RWPE2 (cell line): ENCODE measurements around the gene HSD17B1.
"Not testable (repeated sequence)": the region's sequence is repeated elsewhere in the genome, so short reads cannot be mapped to it uniquely, and the experiment has no call there.

Experiments
- ATAC-seq: fragments of 200-7000 bp; cut with Tn5 transposase; 3 replicates; pipeline ENCODE4 v1.9.1; 2021; ENCODE audit warnings: low read depth
- DNase-seq: peaks from one replicate; pipeline ENCODE4 v3.0.0-alpha.2; 2020; ENCODE audit warnings: low spot score
- H3K27ac ChIP-seq: fragments of 450-650 bp; 2 replicates; pipeline ENCODE4 v1.5.1; 2017; ENCODE audit warnings: mild to moderate bottlenecking; ENCODE audit not compliant: poor library complexity, severe bottlenecking
- H3K27me3 ChIP-seq: fragments of 250-450 bp; sonication (Bioruptor Pico); 2 replicates; pipeline ENCODE4 v1.5.1; 2021; ENCODE audit warnings: mild to moderate bottlenecking, moderate library complexity; ENCODE audit not compliant: insufficient read depth, poor library complexity, severe bottlenecking
- H3K36me3 ChIP-seq: fragments of 250-450 bp; sonication (Bioruptor Pico); 2 replicates; pipeline ENCODE4 v1.5.1; 2020; ENCODE audit warnings: low read depth, mild to moderate bottlenecking, moderate library complexity
- H3K4me1 ChIP-seq: fragments of 250-450 bp; sonication (Bioruptor Pico); 2 replicates; pipeline ENCODE4 v1.5.1; 2021; ENCODE audit warnings: mild to moderate bottlenecking, moderate library complexity; ENCODE audit not compliant: insufficient read depth, poor library complexity, severe bottlenecking
- H3K4me3 ChIP-seq: fragments of 250-450 bp; sonication (Bioruptor Pico); 2 replicates; pipeline ENCODE4 v1.5.1; 2021; ENCODE audit warnings: mild to moderate bottlenecking, moderate library complexity; ENCODE audit not compliant: severe bottlenecking
- H3K9me3 ChIP-seq: fragments of 250-450 bp; sonication (Bioruptor Pico); 2 replicates; pipeline ENCODE4 v1.5.1; 2021; ENCODE audit warnings: mild to moderate bottlenecking, moderate library complexity; ENCODE audit not compliant: severe bottlenecking
- CTCF ChIP-seq: fragments of 450-650 bp; IDR thresholded peaks from one replicate; pipeline ENCODE4 v1.5.1; 2017; ENCODE audit warnings: mild to moderate bottlenecking, moderate library complexity; ENCODE audit not compliant: poor library complexity, severe bottlenecking

Gene HSD17B1

GRCh38 chr17:42537826-42538451 lies 14.8 kb upstream of the HSD17B1 start:
- no peak overlapping the region for H3K27ac ChIP-seq
- peaks cover 9% of the 10 kb centered on the region for H3K36me3 ChIP-seq
- H3K4me3 ChIP-seq: no peak overlapping the region
- DNase-seq (no peak), ATAC-seq (no peak)
- no peak for TF ChIP-seq CTCF
- no peaks in the 10 kb centered on the region for H3K9me3 ChIP-seq
- peaks cover 9% of the 10 kb centered on the region for H3K4me1 ChIP-seq
- H3K27me3 ChIP-seq: no peaks in the 10 kb centered on the region

- Histone ChIP-seq H3K27me3 (no peaks in the 10 kb centered on the region), H3K4me3 (no peak overlapping the region), H3K27ac (no peak overlapping the region), H3K36me3 (peaks cover 9% of the 10 kb centered on the region), H3K4me1 (peaks cover 9% of the 10 kb centered on the region), H3K9me3 (no peaks in the 10 kb centered on the region)
- no peak for DNase-seq
- TF ChIP-seq CTCF: no peak
- ATAC-seq: no peak
Measured at GRCh38 chr17:42538482-42538881, 14.2 kb upstream of the HSD17B1 start.

- not testable (repeated sequence) for H3K27me3 ChIP-seq, ATAC-seq, H3K9me3 ChIP-seq, H3K4me1 ChIP-seq, H3K4me3 ChIP-seq, DNase-seq, H3K36me3 ChIP-seq
- H3K27ac ChIP-seq: peak overlapping the region; percentile 40
Measured at GRCh38 chr17:42540558-42540957, 12.2 kb upstream of the HSD17B1 start.

GRCh38 chr17:42541041-42541833 lies 11.5 kb upstream of the HSD17B1 start:
- no peak for TF ChIP-seq CTCF
- no peak for DNase-seq
- H3K27me3 ChIP-seq: no peaks in the 10 kb centered on the region
- H3K36me3 ChIP-seq: peaks cover 9% of the 10 kb centered on the region
- peaks cover 6% of the 10 kb centered on the region for H3K4me1 ChIP-seq
- H3K27ac ChIP-seq: peak overlapping the region; percentile 40
- peak; percentile 28 for ATAC-seq
- H3K9me3 ChIP-seq: no peaks in the 10 kb centered on the region
- no peak overlapping the region for H3K4me3 ChIP-seq

- H3K4me3 ChIP-seq: no peak overlapping the region
- H3K9me3 ChIP-seq: no peaks in the 10 kb centered on the region
- DNase-seq (no peak), ATAC-seq (no peak)
- peaks cover 9% of the 10 kb centered on the region for H3K36me3 ChIP-seq
- no peak overlapping the region for H3K27ac ChIP-seq
- peaks cover 6% of the 10 kb centered on the region for H3K4me1 ChIP-seq
- H3K27me3 ChIP-seq: no peaks in the 10 kb centered on the region
- TF ChIP-seq CTCF: no peak
Measured at GRCh38 chr17:42543190-42544079, 9.3 kb upstream of the HSD17B1 start.
